CD4-positive, alpha-beta T cell treated with Interleukin-10 for 1 hour (primary cell): ENCODE data around the gene DESI2.
"Not testable (repeated sequence)": the region's sequence is repeated elsewhere in the genome, so short reads cannot be mapped to it uniquely, and the experiment has no call there.

Experiments
- DNase-seq: peaks from one replicate; pipeline ENCODE4 v3.0.0-alpha.2; 2020

Gene DESI2

GRCh38 chr1:244709076-244709475 is 56.1 kb downstream of the DESI2 start:
- DNase-seq, result no peak

- no peak for DNase-seq
Measured at GRCh38 chr1:244709476-244710368, 56.8 kb downstream of the DESI2 start.

DNA sequence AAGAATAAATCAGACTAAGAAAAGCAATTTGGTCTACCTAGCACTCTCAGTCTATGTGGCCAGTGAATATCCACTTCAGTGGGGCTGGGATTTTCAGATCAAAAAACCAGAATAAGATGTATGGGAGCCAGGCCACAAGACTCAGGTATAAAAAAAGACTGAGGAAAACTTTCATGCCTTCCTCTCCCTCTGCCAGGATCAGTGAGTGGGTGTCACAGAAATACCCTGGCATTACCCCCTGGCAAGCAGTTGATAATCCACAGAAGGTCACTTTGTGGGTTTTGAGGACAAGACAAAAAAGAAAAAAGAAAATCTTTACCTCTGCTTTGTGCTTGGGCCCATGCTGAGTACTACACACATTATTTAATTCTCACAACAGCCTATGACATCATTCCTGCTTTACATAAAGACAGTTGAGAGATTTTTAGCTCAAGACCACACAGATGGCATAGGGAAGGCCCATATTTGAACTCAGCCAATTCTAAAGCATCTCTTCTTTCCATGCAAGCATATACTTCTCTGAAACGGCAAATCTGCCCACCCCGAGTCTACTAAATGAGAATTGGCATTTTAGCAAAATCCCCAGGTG is 57.6 kb downstream of the DESI2 start:
- DNase-seq, result no peak

- no peak for DNase-seq
Measured at GRCh38 chr1:244712669-244713068, 59.7 kb downstream of the DESI2 start.

DNA sequence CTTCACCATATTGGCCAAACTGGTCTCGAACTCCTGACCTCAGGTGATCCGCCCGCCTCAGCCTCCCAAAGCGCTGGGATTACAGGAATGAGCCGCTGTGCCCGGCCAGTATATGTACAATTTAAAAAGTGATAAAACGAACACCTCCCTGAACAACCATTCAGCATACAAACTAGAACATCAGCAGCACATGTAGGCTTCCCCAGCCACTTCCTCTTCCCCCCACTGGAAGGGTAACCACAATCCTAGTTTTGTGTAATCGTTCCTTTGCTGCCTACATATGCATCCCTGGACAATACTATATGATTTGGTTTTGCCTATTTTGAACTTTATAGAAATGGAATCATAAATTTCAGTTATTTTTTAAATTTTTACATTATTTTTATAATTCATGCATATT is 60.4 kb downstream of the DESI2 start:
- DNase-seq, result no peak

- no peak for DNase-seq
Measured at GRCh38 chr1:244727871-244728474, 75.0 kb downstream of the DESI2 start.

- peak; percentile 8 for DNase-seq
Measured at GRCh38 chr1:244730153-244730933, 77.4 kb downstream of the DESI2 start.

- no peak for DNase-seq
Measured at GRCh38 chr1:244730934-244731434, 78.1 kb downstream of the DESI2 start.

DNA sequence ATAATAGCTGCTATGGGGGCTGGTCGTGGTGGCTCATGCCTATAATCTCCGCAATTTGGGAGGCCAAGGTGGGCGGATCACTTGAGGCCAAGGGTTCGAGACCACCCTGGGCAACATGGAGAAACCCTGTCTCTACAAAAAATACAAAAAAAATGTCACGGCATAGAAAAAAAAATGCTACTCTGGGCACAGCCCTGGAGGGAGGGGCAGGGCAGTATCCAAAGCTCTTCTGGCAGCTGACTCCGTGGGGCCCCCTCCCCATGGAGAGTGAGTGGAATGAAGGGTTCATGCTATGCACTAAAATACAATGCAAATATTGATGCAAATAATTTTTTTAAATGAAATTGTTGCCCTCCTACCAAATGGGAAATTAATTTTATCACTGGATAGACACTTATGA is 78.7 kb downstream of the DESI2 start:
- no peak for DNase-seq

- no peak for DNase-seq
Measured at GRCh38 chr1:244732851-244733450, 80.0 kb downstream of the DESI2 start.

GRCh38 chr1:244735404-244735803 is 82.5 kb downstream of the DESI2 start:
- DNase-seq, result no peak

GRCh38 chr1:244735876-244736561 is 83.1 kb downstream of the DESI2 start:
- DNase-seq, result no peak

DNA sequence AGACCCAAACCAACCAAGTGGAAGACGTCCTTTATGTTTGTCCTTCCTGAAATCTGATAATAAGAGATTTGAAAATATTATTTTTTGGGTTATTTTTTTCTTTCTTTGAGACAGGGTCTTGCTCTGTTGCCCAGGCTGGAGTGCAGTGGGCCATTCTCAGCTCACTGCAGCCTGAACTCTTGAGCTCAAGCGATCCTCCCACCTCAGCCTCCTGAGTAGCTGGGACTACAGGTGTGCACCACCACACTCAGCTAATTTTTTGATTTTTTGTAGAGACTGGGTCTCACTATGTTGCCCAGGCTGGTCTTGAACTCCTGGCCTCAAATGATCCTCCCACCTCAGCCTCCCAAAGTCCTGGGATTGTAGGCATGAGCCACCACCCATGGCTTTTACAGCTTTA is 86.2 kb downstream of the DESI2 start:
- not testable (repeated sequence) for DNase-seq

DNA sequence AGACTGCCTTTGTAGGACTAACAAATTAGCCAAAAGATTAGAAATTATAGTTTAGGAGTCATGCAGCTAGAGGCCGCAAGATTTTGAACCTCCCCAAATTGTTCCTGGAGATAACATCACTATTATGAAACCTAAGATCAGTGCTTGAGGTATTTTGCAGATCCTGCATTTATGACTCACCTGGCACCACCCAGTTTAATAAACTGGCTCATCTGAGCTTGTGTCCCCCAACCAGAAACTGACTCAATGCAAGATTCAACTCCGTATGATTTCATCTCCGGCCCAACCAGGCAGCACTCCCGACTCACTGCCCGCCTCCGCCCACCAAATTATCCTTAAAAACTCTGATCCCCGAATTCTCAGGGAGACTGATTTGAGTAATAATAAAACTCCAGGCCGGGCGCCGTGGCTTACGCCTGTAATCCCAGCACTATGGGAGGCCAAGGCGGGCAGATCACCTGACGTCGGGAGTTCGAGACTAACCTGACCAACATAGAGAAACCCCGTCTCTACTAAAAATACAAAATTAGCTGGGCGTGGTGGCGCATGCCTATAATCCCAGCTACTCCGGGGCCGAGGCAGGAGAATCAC is 87.2 kb downstream of the DESI2 start:
- DNase-seq, result not testable (repeated sequence)

GRCh38 chr1:244741692-244742091 is 88.8 kb downstream of the DESI2 start:
- no peak for DNase-seq

DNA sequence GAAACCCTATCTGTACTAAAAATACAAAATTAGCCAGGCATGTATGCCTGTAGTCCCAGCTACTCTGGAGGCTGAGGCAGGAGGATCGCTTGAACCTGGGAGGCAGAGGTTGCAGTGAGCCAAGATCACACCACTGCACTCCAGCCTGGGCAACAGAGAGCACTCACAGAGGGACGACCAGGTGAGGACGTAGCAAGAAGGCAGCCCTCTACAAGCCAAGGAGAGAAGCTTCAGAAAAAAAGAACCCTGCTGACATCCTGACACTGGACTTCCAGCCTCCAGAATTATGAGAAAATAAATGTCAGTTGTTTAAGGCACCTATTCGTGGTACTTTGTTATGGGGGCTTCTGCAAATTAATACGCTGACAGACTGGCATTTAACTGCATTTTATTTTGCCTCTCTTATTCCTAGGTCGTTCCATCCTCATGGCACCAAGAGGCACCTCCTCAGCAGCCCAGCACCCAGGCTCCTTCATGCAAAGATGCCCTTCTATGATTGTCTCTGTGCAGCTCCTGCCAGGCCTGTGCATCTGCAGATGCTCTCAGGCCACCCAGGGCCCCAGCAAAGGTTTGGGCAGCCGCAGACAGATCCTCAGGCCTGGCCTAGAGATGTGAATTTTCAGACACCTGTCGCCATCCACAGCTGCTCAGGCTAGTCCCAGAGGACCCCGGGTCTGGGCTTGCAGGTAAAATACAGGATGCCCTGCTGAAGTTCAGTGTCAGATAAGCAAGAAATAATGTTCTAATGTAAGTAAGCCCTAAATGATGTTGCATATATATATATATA is 96.5 kb downstream of the DESI2 start:
- DNase-seq, result no peak

GRCh38 chr1:244751271-244751895 is 98.5 kb downstream of the DESI2 start:
- DNase-seq, result no peak

- no peak for DNase-seq
Measured at GRCh38 chr1:244755673-244756072, 102.7 kb downstream of the DESI2 start.

- DNase-seq, result no peak
Measured at GRCh38 chr1:244757091-244757939, 104.4 kb downstream of the DESI2 start.
